DND-41 (cell line): Measurements from ENCODE around the gene SHBG.

ENCODE experiments used
- EZH2 ChIP-seq: IDR thresholded peaks from 3 replicates; pipeline ENCODE4 v1.6.1; 2012; ENCODE audit warnings: borderline replicate concordance, low read depth, mild to moderate bottlenecking, moderate library complexity, low read length, inconsistent platforms; ENCODE audit not compliant: severe bottlenecking
- TF ChIP-seq, protein P1 (sequence below): IDR thresholded peaks from 2 replicates; pipeline ENCODE4 v1.5.1; 2012; ENCODE audit warnings: borderline replicate concordance, low read length, moderate library complexity, mild to moderate bottlenecking; ENCODE audit not compliant: poor library complexity, severe bottlenecking; ENCODE audit errors: extremely low read depth

GRCh38 chr17:7591596-7591995, 38.3 kb upstream of the SHBG start:
- TF ChIP-seq, protein P1, sequence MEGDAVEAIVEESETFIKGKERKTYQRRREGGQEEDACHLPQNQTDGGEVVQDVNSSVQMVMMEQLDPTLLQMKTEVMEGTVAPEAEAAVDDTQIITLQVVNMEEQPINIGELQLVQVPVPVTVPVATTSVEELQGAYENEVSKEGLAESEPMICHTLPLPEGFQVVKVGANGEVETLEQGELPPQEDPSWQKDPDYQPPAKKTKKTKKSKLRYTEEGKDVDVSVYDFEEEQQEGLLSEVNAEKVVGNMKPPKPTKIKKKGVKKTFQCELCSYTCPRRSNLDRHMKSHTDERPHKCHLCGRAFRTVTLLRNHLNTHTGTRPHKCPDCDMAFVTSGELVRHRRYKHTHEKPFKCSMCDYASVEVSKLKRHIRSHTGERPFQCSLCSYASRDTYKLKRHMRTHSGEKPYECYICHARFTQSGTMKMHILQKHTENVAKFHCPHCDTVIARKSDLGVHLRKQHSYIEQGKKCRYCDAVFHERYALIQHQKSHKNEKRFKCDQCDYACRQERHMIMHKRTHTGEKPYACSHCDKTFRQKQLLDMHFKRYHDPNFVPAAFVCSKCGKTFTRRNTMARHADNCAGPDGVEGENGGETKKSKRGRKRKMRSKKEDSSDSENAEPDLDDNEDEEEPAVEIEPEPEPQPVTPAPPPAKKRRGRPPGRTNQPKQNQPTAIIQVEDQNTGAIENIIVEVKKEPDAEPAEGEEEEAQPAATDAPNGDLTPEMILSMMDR: no peak
- no peak for TF ChIP-seq EZH2
